ENCODE results near the gene BUB3.
"Not testable (repeated sequence)": the region's sequence is repeated elsewhere in the genome, so short reads cannot be mapped to it uniquely, and the experiment has no call there.

The BUB3 gene

DNA sequence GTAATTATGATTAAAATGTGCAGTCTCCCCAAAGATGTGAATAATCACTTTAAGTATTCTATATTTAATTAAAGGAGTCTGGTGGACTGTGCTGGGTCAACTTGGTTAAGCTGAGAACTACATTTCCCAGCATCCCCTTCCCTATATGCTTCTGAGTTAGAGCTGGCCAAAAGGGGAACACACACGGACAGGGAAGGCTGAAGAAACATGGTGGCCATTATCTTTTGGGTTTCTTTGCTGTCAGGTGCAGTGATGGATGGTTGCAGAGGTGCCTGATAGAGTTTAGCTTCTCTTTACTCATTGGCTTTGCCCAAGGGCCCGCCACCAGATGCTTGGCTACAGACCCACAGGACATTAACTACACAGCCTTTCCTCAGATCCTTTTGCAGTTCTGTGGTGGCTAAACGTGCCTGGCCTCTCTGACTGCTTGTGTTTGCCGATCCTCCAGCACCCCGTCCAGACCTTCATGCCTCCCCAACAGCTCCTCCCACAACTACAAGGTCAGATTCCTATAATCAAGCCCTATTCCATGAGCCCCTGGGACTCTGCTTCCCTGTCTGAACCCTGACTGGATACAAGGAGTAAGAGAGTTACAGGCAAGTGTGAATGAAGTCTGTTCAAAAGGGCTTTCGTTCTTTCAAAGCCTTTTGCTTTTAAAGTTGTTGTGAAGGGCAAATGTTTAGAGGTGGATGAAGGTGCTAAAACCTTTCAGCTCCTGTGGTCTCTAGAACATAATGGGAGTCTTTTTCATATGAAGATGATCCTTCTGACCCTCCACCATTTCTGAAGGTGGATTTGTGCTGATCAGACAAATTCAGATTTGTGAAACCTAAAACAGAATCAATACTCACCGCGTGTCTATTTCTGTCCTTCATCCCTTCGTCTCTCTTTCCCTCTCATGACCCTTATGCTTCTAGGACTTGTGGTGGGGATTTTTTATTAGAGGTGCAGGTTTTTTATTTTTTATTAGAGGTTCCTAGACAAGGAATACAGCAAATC lies 21.5 kb downstream of the BUB3 start:
- Histone ChIP-seq H3F3A (ENCODE audit: low read depth) (no peaks in the 10 kb centered on the region), H3K36me3 (ENCODE audit: insufficient read depth, low read length) (peaks cover 31% of the 10 kb centered on the region), H3K9me3 (ENCODE audit: insufficient read depth, low read depth, low read length) (no peaks in the 10 kb centered on the region), H3K27me3 (ENCODE audit: insufficient read depth, low read length, poor library complexity, severe bottlenecking) (no peaks in the 10 kb centered on the region), H3K79me2 (ENCODE audit: insufficient read depth, low read length) (peaks cover 4% of the 10 kb centered on the region; the same call in 1 of the 2 replicates), H3K4me3 (ENCODE audit: low read length, poor library complexity, severe bottlenecking) (no peak overlapping the region), H3K4me1 (ENCODE audit: insufficient read depth, low read length, poor library complexity, severe bottlenecking) (no peaks in the 10 kb centered on the region), H3K9ac (ENCODE audit: low read depth, low read length, poor library complexity, severe bottlenecking) (no peak overlapping the region), H3K4me2 (ENCODE audit: low read depth, low read length, poor library complexity, severe bottlenecking) (no peak overlapping the region), H3K9me2 (replicated peaks; ENCODE audit: low read depth, low read length) (no peaks in the 10 kb centered on the region), H2AFZ (ENCODE audit: low read length) (no peak overlapping the region), H4K20me1 (ENCODE audit: insufficient read depth, low read length, poor library complexity, severe bottlenecking) (no peaks in the 10 kb centered on the region)
- no peak for TF ChIP-seq EZH2phosphoT487 (IDR thresholded peaks at IDR 0.05; ENCODE audit: borderline replicate concordance)
- TF ChIP-seq, protein P1, sequence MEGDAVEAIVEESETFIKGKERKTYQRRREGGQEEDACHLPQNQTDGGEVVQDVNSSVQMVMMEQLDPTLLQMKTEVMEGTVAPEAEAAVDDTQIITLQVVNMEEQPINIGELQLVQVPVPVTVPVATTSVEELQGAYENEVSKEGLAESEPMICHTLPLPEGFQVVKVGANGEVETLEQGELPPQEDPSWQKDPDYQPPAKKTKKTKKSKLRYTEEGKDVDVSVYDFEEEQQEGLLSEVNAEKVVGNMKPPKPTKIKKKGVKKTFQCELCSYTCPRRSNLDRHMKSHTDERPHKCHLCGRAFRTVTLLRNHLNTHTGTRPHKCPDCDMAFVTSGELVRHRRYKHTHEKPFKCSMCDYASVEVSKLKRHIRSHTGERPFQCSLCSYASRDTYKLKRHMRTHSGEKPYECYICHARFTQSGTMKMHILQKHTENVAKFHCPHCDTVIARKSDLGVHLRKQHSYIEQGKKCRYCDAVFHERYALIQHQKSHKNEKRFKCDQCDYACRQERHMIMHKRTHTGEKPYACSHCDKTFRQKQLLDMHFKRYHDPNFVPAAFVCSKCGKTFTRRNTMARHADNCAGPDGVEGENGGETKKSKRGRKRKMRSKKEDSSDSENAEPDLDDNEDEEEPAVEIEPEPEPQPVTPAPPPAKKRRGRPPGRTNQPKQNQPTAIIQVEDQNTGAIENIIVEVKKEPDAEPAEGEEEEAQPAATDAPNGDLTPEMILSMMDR (conservative IDR thresholded peaks at IDR 0.05; ENCODE audit: low read length): no peak

DNA sequence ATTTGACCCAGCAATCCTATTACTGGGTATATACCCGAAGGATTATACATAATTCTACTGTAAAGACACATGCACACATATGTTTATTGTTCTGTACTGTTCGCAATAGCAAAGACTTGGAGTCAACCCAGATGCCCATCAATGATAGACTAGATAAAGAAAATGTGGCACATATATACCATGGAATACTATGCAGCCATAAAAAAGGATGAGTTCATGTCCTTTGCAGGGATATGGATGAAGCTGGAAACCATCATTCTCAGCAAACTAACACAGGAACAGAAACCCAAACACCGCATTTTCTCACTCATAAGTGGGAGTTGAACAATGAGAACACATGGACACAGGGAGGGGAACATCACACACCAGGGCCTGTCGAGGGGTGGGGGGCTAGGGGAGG lies 24.2 kb downstream of the BUB3 start:
- not testable (repeated sequence) for H2AFZ ChIP-seq (ENCODE audit: low read length); H3K79me2 ChIP-seq (ENCODE audit: insufficient read depth, low read length); H3K9me3 ChIP-seq (ENCODE audit: insufficient read depth, low read depth, low read length); H3F3A ChIP-seq (ENCODE audit: low read depth); H3K9me2 ChIP-seq (replicated peaks; ENCODE audit: low read depth, low read length); H4K20me1 ChIP-seq (ENCODE audit: insufficient read depth, low read length, poor library complexity, severe bottlenecking); H3K9ac ChIP-seq (ENCODE audit: low read depth, low read length, poor library complexity, severe bottlenecking); H3K27me3 ChIP-seq (ENCODE audit: insufficient read depth, low read length, poor library complexity, severe bottlenecking); H3K4me1 ChIP-seq (ENCODE audit: insufficient read depth, low read length, poor library complexity, severe bottlenecking); H3K4me2 ChIP-seq (ENCODE audit: low read depth, low read length, poor library complexity, severe bottlenecking); H3K4me3 ChIP-seq (ENCODE audit: low read length, poor library complexity, severe bottlenecking)
- H3K36me3 ChIP-seq (ENCODE audit: insufficient read depth, low read length): peaks cover 28% of the 10 kb centered on the region

DNA sequence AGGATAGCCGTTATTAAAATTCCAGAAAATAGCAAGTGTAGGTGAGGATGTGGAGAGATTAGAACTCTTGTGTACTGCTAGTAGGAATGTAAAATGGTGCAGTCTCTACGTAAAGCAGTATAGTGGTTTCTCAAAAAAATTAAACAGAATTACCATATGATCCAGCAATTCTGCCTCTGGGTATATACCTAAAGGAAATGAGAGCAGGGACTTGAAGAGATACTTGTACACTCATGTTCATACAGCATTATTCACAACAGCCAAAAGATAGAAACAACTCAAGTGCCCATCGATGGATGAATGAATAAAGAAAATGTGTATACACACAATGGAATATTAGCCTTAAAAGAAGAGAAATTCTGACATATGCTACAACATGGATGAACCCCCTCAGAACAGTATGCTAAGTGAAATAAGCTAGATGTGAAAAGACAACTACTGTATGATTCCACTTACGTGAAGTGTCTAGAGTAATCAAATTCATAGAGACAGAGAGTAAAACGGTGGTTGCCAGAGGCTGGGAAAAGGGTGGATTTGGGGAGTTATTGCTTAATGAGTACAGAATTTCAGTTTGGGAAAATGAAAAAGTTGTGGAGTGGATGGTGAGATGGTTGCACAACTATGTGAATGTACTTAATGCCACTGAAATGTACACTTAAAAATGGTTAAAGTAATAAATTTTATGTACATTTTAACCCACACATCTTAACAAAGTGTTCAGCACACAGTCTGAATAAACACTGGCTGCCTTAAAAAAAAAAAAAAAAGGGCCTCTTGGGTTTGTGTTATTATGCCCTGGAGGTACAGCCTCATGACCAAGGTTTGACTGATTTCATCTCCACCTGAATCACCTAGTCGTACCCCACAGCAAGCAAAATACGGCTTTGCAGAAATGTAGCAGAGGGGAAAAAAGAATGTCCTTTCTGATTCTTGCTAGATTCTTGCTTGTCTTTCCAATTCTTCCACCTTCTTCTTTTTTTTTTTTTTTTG lies 26.2 kb downstream of the BUB3 start:
- Histone ChIP-seq H4K20me1 (ENCODE audit: insufficient read depth, low read length, poor library complexity, severe bottlenecking) (no peaks in the 10 kb centered on the region), H3K9me2 (replicated peaks; ENCODE audit: low read depth, low read length) (no peaks in the 10 kb centered on the region)

More for the DNA sequence above, 26.2 kb downstream of the BUB3 start:
- Histone ChIP-seq H3K9me3 (ENCODE audit: insufficient read depth, low read depth, low read length) (peaks cover 6% of the 10 kb centered on the region; the same call in 1 of the 2 replicates), H3K9ac (ENCODE audit: low read depth, low read length, poor library complexity, severe bottlenecking) (no peak overlapping the region), H2AFZ (ENCODE audit: low read length) (no peak overlapping the region), H3K27me3 (ENCODE audit: insufficient read depth, low read length, poor library complexity, severe bottlenecking) (no peaks in the 10 kb centered on the region), H3K4me2 (ENCODE audit: low read depth, low read length, poor library complexity, severe bottlenecking) (no peak overlapping the region), H3F3A (ENCODE audit: low read depth) (no peaks in the 10 kb centered on the region), H3K4me3 (ENCODE audit: low read length, poor library complexity, severe bottlenecking) (no peak overlapping the region), H3K79me2 (ENCODE audit: insufficient read depth, low read length) (no peaks in the 10 kb centered on the region), H3K4me1 (ENCODE audit: insufficient read depth, low read length, poor library complexity, severe bottlenecking) (no peaks in the 10 kb centered on the region), H3K36me3 (ENCODE audit: insufficient read depth, low read length) (peaks cover 33% of the 10 kb centered on the region)
- TF ChIP-seq EZH2phosphoT487 (IDR thresholded peaks at IDR 0.05; ENCODE audit: borderline replicate concordance): no peak
- TF ChIP-seq, protein P1 (conservative IDR thresholded peaks at IDR 0.05; ENCODE audit: low read length): no peak
